Bronchial epithelial cell (primary cell): Measurements from ENCODE around the gene NUDT19. TPM values are rescaled to one million over a fixed set of nuclear protein-coding genes. Genes with fewer than 3 reads are reported as not detected.

Experiments
- DNase-seq: peaks from one replicate; pipeline ENCODE4 v3.0.0-alpha.2; 2010; ENCODE audit warnings: low read depth
- FAIRE-seq: peaks from 2 replicates; lab custom pipeline; 2011; peaks lifted over from hg19 to GRCh38; lab: Jason Lieb, UNC
- H3K27me3 ChIP-seq: 2 replicates; pipeline ENCODE4 v1.5.1; 2011; ENCODE audit warnings: low read length; ENCODE audit not compliant: control insufficient read depth, insufficient read depth
- H3K36me3 ChIP-seq: 2 replicates; pipeline ENCODE4 v1.5.1; 2011; ENCODE audit warnings: low read length; ENCODE audit not compliant: control insufficient read depth, insufficient read depth
- H3K4me3 ChIP-seq: 2 replicates; pipeline ENCODE4 v1.5.1; 2011; ENCODE audit warnings: mild to moderate bottlenecking, low read depth, low read length, control low read depth
- CTCF ChIP-seq: IDR thresholded peaks from 2 replicates; pipeline ENCODE4 v1.5.1; 2011; ENCODE audit warnings: mild to moderate bottlenecking, moderate library complexity, low read length, control low read depth, inconsistent platforms; ENCODE audit not compliant: insufficient read depth, severe bottlenecking
- total RNA-seq: library from RNA; depleted of rRNA; stranded (reverse); fragments of >200 nt; gene quantifications from 2 replicates; pipeline ENCODE4 v1.2.1, GENCODE V29; 2014

The NUDT19 gene
- total RNA-seq, 1 donor from 2014 or later = 5.5 TPM

GRCh38 chr19:32661318-32661717 is 30.3 kb upstream of the NUDT19 start:
- Histone ChIP-seq H3K4me3 (no peak overlapping the region), H3K27me3 (no peaks in the 10 kb centered on the region), H3K36me3 (peaks cover 3% of the 10 kb centered on the region)
- FAIRE-seq (no peak), DNase-seq (no peak)
- TF ChIP-seq CTCF = no peak

GRCh38 chr19:32662186-32662585 is 29.4 kb upstream of the NUDT19 start:
- TF ChIP-seq CTCF = no peak
- H3K36me3 ChIP-seq = peaks cover 7% of the 10 kb centered on the region
- H3K4me3 ChIP-seq = no peak overlapping the region
- DNase-seq = peak; percentile 23
- FAIRE-seq = no peak
- no peaks in the 10 kb centered on the region for H3K27me3 ChIP-seq

- TF ChIP-seq CTCF = no peak
- no peak for DNase-seq
- no peak overlapping the region for H3K4me3 ChIP-seq
- H3K27me3 ChIP-seq = no peaks in the 10 kb centered on the region
- peaks cover 3% of the 10 kb centered on the region for H3K36me3 ChIP-seq
- no peak for FAIRE-seq
Observed at GRCh38 chr19:32666084-32666483, 25.5 kb upstream of the NUDT19 start.

DNA sequence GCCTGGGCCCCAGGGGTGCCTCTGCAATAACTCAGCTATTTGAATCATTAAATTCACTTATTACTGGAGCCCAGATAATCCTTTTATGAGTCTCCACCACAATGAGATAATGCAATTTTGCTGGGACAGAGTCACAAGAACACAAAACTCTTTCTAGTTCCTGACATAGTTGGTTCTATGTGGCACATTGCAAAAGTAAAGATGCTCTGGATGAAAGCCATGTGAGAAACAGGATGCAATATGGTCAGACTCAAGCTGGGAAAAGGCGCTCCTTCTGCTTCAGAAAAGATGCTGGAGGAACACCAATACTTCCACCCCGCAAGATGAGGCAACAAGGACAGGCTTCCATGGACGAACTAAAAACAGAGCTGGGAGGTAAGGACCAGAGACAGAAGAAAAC is 22.3 kb upstream of the NUDT19 start:
- Histone ChIP-seq H3K4me3 (no peak overlapping the region), H3K36me3 (peaks cover 5% of the 10 kb centered on the region), H3K27me3 (no peaks in the 10 kb centered on the region)
- no peak for TF ChIP-seq CTCF
- no peak for DNase-seq
- FAIRE-seq = no peak

DNA sequence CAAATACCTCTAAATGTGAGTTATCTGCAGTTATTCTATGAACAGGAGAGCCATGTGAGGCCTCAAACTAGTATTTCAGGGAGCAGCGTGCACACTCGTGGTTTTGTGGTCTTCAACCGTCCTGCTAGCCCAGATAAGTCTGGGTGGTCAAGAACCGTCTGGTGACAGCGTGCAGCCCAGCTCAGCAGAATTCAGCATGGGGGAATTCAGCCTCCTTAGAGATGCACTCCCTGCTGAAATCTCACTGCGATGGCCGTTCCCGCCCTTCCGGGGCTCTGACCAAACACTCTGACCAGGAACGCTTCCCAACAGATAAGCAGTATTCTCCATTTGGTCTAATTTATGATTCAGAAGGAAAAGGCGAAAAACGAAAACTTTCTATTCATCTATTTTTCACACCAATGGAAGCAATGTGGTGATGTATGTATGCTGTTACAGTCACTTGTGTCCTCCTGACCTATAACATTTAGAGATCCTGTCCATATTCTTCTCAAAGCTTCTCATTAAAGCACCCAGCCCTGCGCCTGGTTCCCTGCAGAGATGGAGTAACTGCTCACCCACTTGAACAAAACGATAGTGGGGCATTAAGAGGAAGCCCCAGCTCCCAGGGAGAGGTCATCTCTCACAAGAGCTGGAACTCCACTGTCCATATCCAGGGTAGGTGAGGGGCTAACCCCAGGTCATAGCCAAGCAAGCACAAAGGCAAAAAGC is 19.6 kb upstream of the NUDT19 start:
- H3K27me3 ChIP-seq = peaks cover 11% of the 10 kb centered on the region
- no peak for FAIRE-seq

More for the DNA sequence above, 19.6 kb upstream of the NUDT19 start:
- no peak for DNase-seq
- H3K36me3 ChIP-seq = peaks cover 3% of the 10 kb centered on the region
- H3K4me3 ChIP-seq = no peak overlapping the region
- TF ChIP-seq CTCF = no peak
